GM12872 (cell line): ENCODE measurements around the gene RAB10.

Experiments
- CTCF ChIP-seq: IDR thresholded peaks from 3 replicates; pipeline ENCODE4 v1.5.1; 2011; ENCODE audit warnings: low read depth, mild to moderate bottlenecking, low read length, moderate library complexity; ENCODE audit not compliant: insufficient read depth

RAB10 gene

GRCh38 chr2:26043109-26043508 is 9.2 kb downstream of the RAB10 start:
- TF ChIP-seq CTCF, result no peak

DNA sequence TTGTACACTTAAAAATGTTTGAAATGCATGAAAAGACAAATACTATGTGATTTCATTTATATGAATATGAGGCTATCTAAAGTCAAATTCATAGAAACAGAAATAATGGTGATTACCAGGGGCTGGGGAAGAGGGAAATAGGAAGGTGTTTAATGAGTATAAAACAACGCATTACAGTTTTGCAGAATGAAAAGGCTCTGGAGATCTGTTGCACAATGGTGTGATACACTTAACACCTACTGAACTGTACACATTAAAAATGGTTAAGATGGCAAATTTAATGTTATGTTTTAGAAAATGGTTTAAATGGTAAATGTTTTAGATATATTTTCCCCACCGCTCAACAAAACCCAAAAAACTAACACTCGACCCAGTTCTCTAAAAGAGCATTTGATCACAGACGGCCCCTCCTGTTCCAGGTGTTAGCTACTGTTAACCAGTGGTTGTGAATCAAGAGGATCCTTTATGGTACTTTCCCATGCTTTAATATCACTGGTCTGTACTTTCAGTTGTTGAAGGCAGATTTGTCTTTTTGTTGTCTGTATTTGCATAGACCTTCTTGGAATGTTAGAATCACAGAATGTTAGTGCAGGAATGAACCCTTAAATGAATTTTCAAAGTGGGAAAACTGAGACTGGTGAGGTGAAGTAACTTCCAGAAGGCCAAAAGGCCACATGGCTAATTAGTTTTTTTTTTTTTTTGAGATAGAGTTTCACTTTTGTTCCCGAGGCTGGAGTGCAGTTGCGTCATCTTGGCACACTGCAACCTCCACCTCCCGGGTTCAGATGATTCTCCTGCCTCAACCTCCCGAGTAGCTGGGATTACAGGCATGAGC is 10.2 kb downstream of the RAB10 start:
- TF ChIP-seq CTCF, result no peak

DNA sequence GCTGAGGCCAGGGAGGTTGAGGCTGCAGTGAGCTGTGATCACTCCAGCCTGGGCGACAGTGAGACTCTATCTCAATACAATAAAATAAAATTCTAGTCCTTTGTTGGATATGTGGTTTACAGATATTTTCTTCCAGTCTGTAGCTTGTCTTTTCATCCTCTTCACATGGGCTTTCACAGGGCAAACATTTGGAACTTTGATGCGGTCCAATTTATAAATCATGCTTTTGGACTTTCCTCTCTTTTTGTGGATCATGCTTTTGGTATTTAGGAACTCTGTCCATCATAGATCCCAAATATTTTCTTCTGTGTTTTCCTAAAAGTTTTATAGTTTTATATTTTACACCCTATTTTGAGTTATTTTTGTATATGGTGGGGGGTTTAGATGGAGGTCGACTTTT is 14.9 kb downstream of the RAB10 start:
- TF ChIP-seq CTCF, result no peak

DNA sequence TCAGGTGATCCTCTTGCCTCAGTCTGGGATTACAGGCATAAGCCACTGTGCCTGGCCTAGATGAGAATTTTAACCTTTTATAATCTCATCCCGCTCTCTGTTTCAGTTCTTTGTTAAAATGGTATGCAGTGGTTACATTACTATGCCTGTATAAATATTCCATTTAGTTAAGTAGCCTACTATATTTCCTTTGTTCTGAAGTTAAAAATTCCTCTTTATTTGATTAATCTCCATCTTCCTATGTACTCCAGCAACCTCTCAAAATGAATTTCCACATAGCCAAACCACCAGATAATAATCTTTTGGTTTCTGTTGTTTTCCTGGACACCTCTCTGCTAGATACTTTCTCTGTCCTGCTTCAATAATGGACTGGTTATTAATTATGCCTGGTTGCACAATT is 15.8 kb downstream of the RAB10 start:
- no peak for TF ChIP-seq CTCF

DNA sequence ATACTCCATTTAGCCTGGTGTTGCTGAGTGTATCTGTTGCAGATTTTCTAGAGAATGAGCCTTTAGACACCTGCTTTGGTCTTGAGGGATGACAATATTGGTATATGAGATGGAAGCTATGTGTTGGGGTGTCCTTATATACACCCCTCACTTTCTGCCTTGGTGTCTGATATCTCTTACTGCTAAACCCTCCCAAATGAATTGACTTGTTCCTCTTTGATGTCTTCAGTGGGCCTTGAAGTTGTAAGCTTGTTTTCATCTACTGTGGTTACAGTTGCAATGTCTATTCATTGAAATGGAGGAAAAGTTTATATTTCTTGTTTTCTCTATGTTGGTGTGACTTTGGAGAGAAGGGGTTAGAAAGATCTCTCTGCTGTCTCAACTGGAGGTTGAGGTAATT is 18.9 kb downstream of the RAB10 start:
- no peak for TF ChIP-seq CTCF

- no peak for TF ChIP-seq CTCF
Measured at GRCh38 chr2:26054598-26055348, 20.9 kb downstream of the RAB10 start.

GRCh38 chr2:26058390-26058789 is 24.5 kb downstream of the RAB10 start:
- no peak for TF ChIP-seq CTCF
